Right lobe of liver (tissue), 6 donors: ENCODE measurements around the gene EPHA6. TPM values are rescaled to one million over a fixed set of nuclear protein-coding genes. Genes with fewer than 3 reads are reported as not detected.

ENCODE experiments used
- ATAC-seq, 4 donors: fragments of 200-7000 bp; cut with Tn5 transposase; one replicate each; pipeline ENCODE4 v1.9.1; 2020; ENCODE audit warnings: mild to moderate bottlenecking in 4 of 4, moderate library complexity in 4 of 4
- DNase-seq, 3 donors: peaks; one replicate each; pipeline ENCODE4 v3.0.0-alpha.2; 2020
- H3K27ac ChIP-seq, 3 donors: fragments of 200-600 bp; one replicate each; pipeline ENCODE4 v1.8.0; 2022
- H3K27me3 ChIP-seq, 2 donors: fragments of 200-600 bp; one replicate each; pipeline ENCODE4 v1.8.0; 2022
- H3K36me3 ChIP-seq, 4 donors: fragments of 200-600 bp; sonication (generic) in 1 of 4; one replicate each; pipeline versions ENCODE4 v1.5.1 to v1.8.0; 2017 to 2022; ENCODE audit warnings: control low read depth in 1 of 4
- H3K4me1 ChIP-seq, 4 donors: fragments of 200-600 bp; sonication (generic) in 1 of 4; one replicate each; pipeline versions ENCODE4 v1.5.1 to v1.8.0; 2017 to 2022; ENCODE audit warnings: control low read depth in 1 of 4
- H3K4me3 ChIP-seq, 3 donors: fragments of 200-600 bp; one replicate each; pipeline ENCODE4 v1.8.0; 2022
- H3K9me3 ChIP-seq, 4 donors: fragments of 200-600 bp; sonication (generic) in 1 of 4; one replicate each; pipeline versions ENCODE4 v1.5.1 to v1.8.0; 2017 to 2022; ENCODE audit warnings: control low read depth in 1 of 4
- POLR2A ChIP-seq: fragments of 450-650 bp; IDR thresholded peaks from one replicate; pipeline ENCODE4 v1.6.1; 2017; ENCODE audit warnings: antibody characterized with exemption, mild to moderate bottlenecking
- WGBS: methylation state at CpG from one replicate; pipeline ENCODE4 v1.1.6; 2018; ENCODE audit warnings: low coverage, low lambda C conversion rate; ENCODE audit not compliant: insufficient coverage; ENCODE audit errors: missing lambda C conversion rate; 5-methylcytosine and 5-hydroxymethylcytosine counted together
- intact Hi-C, 2 donors: fragments of 100-400 bp; cut with DNase I; formaldehyde crosslinking; loops; one replicate each; pipeline versions ENCODE4 v1.11.2 to v1.14.1; 2022
- total RNA-seq, 6 experiments: library from RNA; depleted of rRNA in 2 of 6; stranded (reverse); fragments of >200 nt in 2 of 6; fragmentation: NEBNext Ultra II Directional in 3 of 6; extraction: Animal tissue kit (Norgen Biotek cat#: 25700) in 3 of 6; gene quantifications; one replicate each; pipeline versions ENCODE4 v1.1.0 to v1.2.4, GENCODE V29; 2016 to 2023
- TF ChIP-seq, protein P1 (sequence below), 4 donors: fragments of 200-600 bp in 3 of 4; fragments of 450-650 bp in 1 of 4; IDR thresholded peaks; one replicate each; pipeline versions ENCODE4 v1.5.1 to v1.8.0; 2016 to 2022; ENCODE audit warnings: antibody characterized with exemption in 4 of 4, mild to moderate bottlenecking in 2 of 4
- donor health status: DM: no; HTN: yes; CAD: no.
- donor health status: DM: no; HTN: no; CAD: no.
- donor health status: DM: no; HTN: no; CAD: no.
- donor health status: DM: no; HTN: yes; CAD: no.
- donor health status: DM: no; HTN: yes; CAD: no.

The EPHA6 gene
- total RNA-seq, 6 experiments from 2014 or later = not detected

DNA sequence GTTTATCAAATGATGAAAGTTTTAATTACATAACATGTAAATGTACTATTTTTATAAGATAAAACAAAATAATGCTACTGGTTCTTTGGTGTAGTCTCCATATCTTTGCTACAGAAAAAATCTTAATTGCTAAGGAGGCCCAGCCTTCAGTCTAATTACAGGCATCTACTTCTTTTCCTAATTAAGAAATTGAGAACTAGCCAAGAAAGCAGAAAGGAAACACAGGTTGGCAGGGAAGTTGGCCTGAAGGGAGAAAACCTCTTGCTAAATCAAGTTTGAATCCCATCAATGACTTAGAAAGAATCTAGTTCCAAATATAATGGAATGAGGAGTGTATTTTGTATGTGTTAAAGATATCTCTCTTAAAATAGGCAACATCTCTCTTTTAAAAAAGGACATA lies 737.8 kb downstream of the EPHA6 start:
- DNase-seq (no peak), ATAC-seq (no peak)
- no peaks in the 10 kb centered on the region for H3K4me1 ChIP-seq
- no peak for TF ChIP-seq POLR2A
- TF ChIP-seq, protein P1, sequence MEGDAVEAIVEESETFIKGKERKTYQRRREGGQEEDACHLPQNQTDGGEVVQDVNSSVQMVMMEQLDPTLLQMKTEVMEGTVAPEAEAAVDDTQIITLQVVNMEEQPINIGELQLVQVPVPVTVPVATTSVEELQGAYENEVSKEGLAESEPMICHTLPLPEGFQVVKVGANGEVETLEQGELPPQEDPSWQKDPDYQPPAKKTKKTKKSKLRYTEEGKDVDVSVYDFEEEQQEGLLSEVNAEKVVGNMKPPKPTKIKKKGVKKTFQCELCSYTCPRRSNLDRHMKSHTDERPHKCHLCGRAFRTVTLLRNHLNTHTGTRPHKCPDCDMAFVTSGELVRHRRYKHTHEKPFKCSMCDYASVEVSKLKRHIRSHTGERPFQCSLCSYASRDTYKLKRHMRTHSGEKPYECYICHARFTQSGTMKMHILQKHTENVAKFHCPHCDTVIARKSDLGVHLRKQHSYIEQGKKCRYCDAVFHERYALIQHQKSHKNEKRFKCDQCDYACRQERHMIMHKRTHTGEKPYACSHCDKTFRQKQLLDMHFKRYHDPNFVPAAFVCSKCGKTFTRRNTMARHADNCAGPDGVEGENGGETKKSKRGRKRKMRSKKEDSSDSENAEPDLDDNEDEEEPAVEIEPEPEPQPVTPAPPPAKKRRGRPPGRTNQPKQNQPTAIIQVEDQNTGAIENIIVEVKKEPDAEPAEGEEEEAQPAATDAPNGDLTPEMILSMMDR (IDR thresholded peaks at IDR 0.05) = no peak
- no peak overlapping the region for H3K27ac ChIP-seq
- no peaks in the 10 kb centered on the region for H3K36me3 ChIP-seq
- no peaks in the 10 kb centered on the region for H3K9me3 ChIP-seq
- intact Hi-C loops = no loop called here
- H3K4me3 ChIP-seq = no peak overlapping the region
- H3K27me3 ChIP-seq = no peaks in the 10 kb centered on the region

DNA sequence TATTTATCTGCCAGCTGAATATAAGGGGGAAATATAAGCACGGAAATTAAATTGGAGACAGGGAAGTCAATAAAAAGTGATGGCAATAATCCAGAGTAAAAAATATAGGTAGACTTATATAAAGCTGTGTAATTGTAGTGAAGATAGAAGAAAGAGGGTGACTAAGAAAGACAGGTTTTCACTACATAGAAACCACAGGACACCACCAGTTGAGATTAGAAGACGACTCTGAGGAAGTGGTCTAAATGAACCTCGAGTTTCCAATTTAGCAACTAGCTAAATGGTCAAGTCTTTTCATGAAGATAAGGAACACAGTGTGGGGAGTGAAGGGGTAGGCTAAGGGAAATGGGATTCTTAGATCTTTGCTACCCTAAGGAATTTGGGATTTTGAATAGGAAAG lies 761.3 kb downstream of the EPHA6 start:
- 45% methylated on average over 3 of the region's 3 CpGs for whole genome bisulfite sequencing
- ATAC-seq = no peak
- intact Hi-C loops = no loop called here

DNA sequence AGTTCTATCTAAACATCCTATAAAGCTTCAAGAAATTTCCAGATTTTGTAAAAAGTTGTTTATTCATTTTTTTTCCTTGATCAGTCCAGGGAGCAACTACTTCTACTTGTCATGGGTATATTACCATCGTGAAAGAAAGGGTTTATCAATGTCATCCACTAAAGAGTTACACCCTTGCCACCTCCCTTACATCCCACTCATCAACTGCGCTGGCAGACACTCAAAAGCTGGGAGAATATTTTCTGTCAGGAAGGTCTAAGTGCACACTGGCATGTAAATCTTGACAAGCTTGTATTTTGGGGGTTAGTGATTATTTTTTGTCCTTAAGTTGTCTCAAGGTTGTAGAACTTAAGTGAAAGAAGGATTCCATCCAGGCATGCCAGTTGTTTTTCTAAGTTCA lies 761.8 kb downstream of the EPHA6 start:
- intact Hi-C loops = no loop called here
- no peak overlapping the region for H3K4me3 ChIP-seq
- H3K4me1 ChIP-seq = no peaks in the 10 kb centered on the region
- DNase-seq = no peak
- no peak overlapping the region for H3K27ac ChIP-seq
- TF ChIP-seq POLR2A = no peak
- TF ChIP-seq, protein P1 (IDR thresholded peaks at IDR 0.05) = no peak
- H3K27me3 ChIP-seq = no peaks in the 10 kb centered on the region
- H3K36me3 ChIP-seq = no peaks in the 10 kb centered on the region
- no peaks in the 10 kb centered on the region for H3K9me3 ChIP-seq
- no peak for ATAC-seq
- WGBS = 36% methylated on average over 2 of the region's 2 CpGs

More for the DNA sequence above, 761.3 kb downstream of the EPHA6 start:
- H3K9me3 ChIP-seq = no peaks in the 10 kb centered on the region
- no peaks in the 10 kb centered on the region for H3K4me1 ChIP-seq
- H3K36me3 ChIP-seq = no peaks in the 10 kb centered on the region
- H3K27ac ChIP-seq = no peak overlapping the region
- TF ChIP-seq, protein P1 (IDR thresholded peaks at IDR 0.05) = no peak
- TF ChIP-seq POLR2A = no peak
- no peak for DNase-seq
- H3K27me3 ChIP-seq = no peaks in the 10 kb centered on the region
- H3K4me3 ChIP-seq = no peak overlapping the region

DNA sequence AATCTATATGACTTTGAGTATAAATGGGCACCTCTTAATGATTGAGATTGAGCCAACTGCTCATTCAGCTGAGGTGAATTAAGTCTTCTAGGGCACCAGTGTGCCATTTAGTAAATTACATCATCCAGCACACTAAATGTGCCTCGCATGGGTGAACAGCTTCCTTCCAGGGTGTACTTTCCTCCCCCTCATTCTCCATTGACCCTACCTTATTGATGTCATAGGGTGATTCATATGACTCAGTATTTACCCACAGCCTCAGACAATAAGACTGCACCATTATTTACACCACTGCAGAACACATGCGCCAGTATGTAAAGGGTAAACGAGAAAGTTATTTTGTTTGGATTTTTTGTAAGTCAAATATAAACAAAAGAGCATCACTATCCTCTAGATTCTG lies 765.0 kb downstream of the EPHA6 start:
- no peak overlapping the region for H3K27ac ChIP-seq
- intact Hi-C loops = no loop called here
- H3K4me3 ChIP-seq = no peak overlapping the region
- ATAC-seq (no peak), DNase-seq (no peak)
- no peaks in the 10 kb centered on the region for H3K36me3 ChIP-seq
- H3K9me3 ChIP-seq = no peaks in the 10 kb centered on the region
- TF ChIP-seq, protein P1 (IDR thresholded peaks at IDR 0.05) = no peak
- no peak for TF ChIP-seq POLR2A
- 67% methylated on average over 3 of the region's 3 CpGs for WGBS
- no peaks in the 10 kb centered on the region for H3K4me1 ChIP-seq
- H3K27me3 ChIP-seq = no peaks in the 10 kb centered on the region

DNA sequence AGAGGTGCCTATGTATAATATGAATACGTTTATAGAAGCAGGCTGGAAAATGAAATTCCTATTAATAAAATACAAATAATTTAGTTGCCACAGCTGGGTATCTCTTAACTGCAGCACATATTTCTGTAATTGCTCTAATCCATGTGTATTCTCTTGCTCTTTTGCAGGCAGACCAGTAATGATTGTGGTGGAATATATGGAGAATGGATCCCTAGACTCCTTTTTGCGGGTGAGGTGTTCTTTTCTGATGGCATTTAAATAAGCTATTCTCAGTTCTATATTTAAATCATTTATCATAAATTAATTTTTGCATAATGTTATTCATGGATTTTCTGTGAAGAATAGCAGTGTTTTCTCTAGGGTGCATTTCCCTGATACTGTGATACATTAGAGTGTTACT lies 796.2 kb downstream of the EPHA6 start:
- Histone ChIP-seq H3K4me1 (no peaks in the 10 kb centered on the region), H3K4me3 (no peak overlapping the region), H3K27ac (no peak overlapping the region), H3K36me3 (no peaks in the 10 kb centered on the region), H3K27me3 (no peaks in the 10 kb centered on the region), H3K9me3 (no peaks in the 10 kb centered on the region)
- TF ChIP-seq POLR2A = no peak
- TF ChIP-seq, protein P1 (IDR thresholded peaks at IDR 0.05) = no peak
- intact Hi-C loops = no loop called here
- DNase-seq (no peak), ATAC-seq (no peak)
- 37% methylated on average over 2 of the region's 2 CpGs for WGBS
